Midbrain (tissue), 1 donor: Measurements from ENCODE around the gene CPN1.
"Not testable (repeated sequence)": the region's sequence is repeated elsewhere in the genome, so short reads cannot be mapped to it uniquely, and the experiment has no call there.

Source experiments
- DNase-seq: peaks from one replicate; lab custom pipeline; 2025; lab: John Stamatoyannopoulos, UW

CPN1 gene

GRCh38 chr10:100081075-100082001 is at the start of gene CPN1:
Gene CPN1, minus strand, starts transcription at chr10:100081869. Its CDS starts 244 bp downstream, at chr10:100081625.
- DNase-seq, result no peak

GRCh38 chr10:100130831-100131230 is 49.2 kb upstream of the CPN1 start:
- no peak for DNase-seq

GRCh38 chr10:100129424-100129823 is 47.8 kb upstream of the CPN1 start:
- DNase-seq, result no peak

GRCh38 chr10:100128951-100129350 is 47.3 kb upstream of the CPN1 start:
- no peak for DNase-seq

- DNase-seq, result not testable (repeated sequence)
Observed at GRCh38 chr10:100125335-100125734, 43.7 kb upstream of the CPN1 start.

- no peak for DNase-seq
Observed at GRCh38 chr10:100124097-100124496, 42.4 kb upstream of the CPN1 start.

- DNase-seq, result no peak
Observed at GRCh38 chr10:100122780-100123179, 41.1 kb upstream of the CPN1 start.

- no peak for DNase-seq
Observed at GRCh38 chr10:100120550-100120949, 38.9 kb upstream of the CPN1 start.

- DNase-seq, result no peak
Observed at GRCh38 chr10:100119726-100120125, 38.1 kb upstream of the CPN1 start.

- no peak for DNase-seq
Observed at GRCh38 chr10:100114976-100115770, 33.5 kb upstream of the CPN1 start.

GRCh38 chr10:100114460-100114859 is 32.8 kb upstream of the CPN1 start:
- DNase-seq, result no peak

- no peak for DNase-seq
Observed at GRCh38 chr10:100109670-100110069, 28.0 kb upstream of the CPN1 start.

- no peak for DNase-seq
Observed at GRCh38 chr10:100106865-100107264, 25.2 kb upstream of the CPN1 start.

- no peak for DNase-seq
Observed at GRCh38 chr10:100104300-100104699, 22.6 kb upstream of the CPN1 start.

- DNase-seq, result no peak
Observed at GRCh38 chr10:100103581-100103980, 21.9 kb upstream of the CPN1 start.

GRCh38 chr10:100101192-100102076 is 19.8 kb upstream of the CPN1 start:
- DNase-seq, result no peak

- no peak for DNase-seq
Observed at GRCh38 chr10:100100651-100101184, 19.0 kb upstream of the CPN1 start.

GRCh38 chr10:100089241-100089640 is 7.6 kb upstream of the CPN1 start:
- no peak for DNase-seq

GRCh38 chr10:100086708-100087107 is 5.0 kb upstream of the CPN1 start:
- DNase-seq, result not testable (repeated sequence)

GRCh38 chr10:100085596-100085995 is 3.9 kb upstream of the CPN1 start:
- no peak for DNase-seq

GRCh38 chr10:100083623-100084022 is 2.0 kb upstream of the CPN1 start:
- DNase-seq, result no peak

- DNase-seq, result not testable (repeated sequence)
Observed at GRCh38 chr10:100082276-100082675, 607 bp upstream of the CPN1 start.
